HepG2 (cell line): ENCODE data around the gene ZNF138.

Experiments
- ZBTB8A ChIP-seq: sonication (generic); formaldehyde crosslinking; IDR thresholded peaks from 2 replicates; pipeline ENCODE4 v1.4.0; 2020; ENCODE audit warnings: mild to moderate bottlenecking, low read depth, missing genetic modification reagents, borderline replicate concordance
- ZNF609 ChIP-seq: sonication (generic); formaldehyde crosslinking; IDR thresholded peaks from 2 replicates; pipeline ENCODE4 v1.4.0; 2020; ENCODE audit warnings: mild to moderate bottlenecking, missing genetic modification reagents, borderline replicate concordance

- TF ChIP-seq ZBTB8A (no peak), ZNF609 (CRISPR knock-in tag) (no peak)
These were observed 13.6 kb downstream of the ZNF138 start for GRCh38 chr7:64807731-64808365.
